ENCODE data around the gene ITGAX.

DNA sequence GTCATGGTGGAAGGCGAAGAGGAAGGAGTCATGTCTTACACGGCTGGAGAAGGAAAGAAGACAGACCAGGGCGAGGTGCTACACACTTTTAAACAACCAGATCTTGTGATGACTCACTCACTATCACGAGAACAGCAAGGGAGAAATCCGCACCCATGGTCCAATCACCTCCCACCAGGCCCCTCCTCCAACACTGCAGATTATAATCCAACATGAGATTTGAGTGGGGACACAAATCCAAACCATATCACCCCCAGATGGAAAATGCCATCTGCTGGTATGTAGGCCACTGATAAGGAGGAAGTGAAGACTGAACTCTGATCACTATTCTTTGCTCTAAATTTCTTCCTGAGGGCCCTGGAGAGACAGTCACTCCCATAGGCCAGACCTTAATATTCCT, 7.5 kb upstream of the ITGAX start:
- TF ChIP-seq ZFP3 (CRISPR knock-in tag; IDR thresholded peaks at IDR 0.05) (no peak), ZNF70 (CRISPR knock-in tag; IDR thresholded peaks at IDR 0.05) (no peak), ZC3H10 (CRISPR knock-in tag; IDR thresholded peaks at IDR 0.05) (no peak), ZNF8 (CRISPR knock-in tag; IDR thresholded peaks at IDR 0.05) (no peak), BACH2 (CRISPR knock-in tag; IDR thresholded peaks at IDR 0.05; ENCODE audit: borderline replicate concordance) (no peak), SNAI2 (CRISPR knock-in tag; IDR thresholded peaks at IDR 0.05) (no peak), ARNTL (CRISPR knock-in tag; IDR thresholded peaks at IDR 0.05; ENCODE audit: borderline replicate concordance, low read depth) (no peak), ZFP30 (CRISPR knock-in tag; IDR thresholded peaks at IDR 0.05) (no peak)
- TF ChIP-seq, protein P1, sequence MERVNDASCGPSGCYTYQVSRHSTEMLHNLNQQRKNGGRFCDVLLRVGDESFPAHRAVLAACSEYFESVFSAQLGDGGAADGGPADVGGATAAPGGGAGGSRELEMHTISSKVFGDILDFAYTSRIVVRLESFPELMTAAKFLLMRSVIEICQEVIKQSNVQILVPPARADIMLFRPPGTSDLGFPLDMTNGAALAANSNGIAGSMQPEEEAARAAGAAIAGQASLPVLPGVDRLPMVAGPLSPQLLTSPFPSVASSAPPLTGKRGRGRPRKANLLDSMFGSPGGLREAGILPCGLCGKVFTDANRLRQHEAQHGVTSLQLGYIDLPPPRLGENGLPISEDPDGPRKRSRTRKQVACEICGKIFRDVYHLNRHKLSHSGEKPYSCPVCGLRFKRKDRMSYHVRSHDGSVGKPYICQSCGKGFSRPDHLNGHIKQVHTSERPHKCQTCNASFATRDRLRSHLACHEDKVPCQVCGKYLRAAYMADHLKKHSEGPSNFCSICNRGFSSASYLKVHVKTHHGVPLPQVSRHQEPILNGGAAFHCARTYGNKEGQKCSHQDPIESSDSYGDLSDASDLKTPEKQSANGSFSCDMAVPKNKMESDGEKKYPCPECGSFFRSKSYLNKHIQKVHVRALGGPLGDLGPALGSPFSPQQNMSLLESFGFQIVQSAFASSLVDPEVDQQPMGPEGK (CRISPR knock-in tag; IDR thresholded peaks at IDR 0.05; ENCODE audit: borderline replicate concordance) = no peak
